ENCODE measurements around the gene FRMD8.

The FRMD8 gene

DNA sequence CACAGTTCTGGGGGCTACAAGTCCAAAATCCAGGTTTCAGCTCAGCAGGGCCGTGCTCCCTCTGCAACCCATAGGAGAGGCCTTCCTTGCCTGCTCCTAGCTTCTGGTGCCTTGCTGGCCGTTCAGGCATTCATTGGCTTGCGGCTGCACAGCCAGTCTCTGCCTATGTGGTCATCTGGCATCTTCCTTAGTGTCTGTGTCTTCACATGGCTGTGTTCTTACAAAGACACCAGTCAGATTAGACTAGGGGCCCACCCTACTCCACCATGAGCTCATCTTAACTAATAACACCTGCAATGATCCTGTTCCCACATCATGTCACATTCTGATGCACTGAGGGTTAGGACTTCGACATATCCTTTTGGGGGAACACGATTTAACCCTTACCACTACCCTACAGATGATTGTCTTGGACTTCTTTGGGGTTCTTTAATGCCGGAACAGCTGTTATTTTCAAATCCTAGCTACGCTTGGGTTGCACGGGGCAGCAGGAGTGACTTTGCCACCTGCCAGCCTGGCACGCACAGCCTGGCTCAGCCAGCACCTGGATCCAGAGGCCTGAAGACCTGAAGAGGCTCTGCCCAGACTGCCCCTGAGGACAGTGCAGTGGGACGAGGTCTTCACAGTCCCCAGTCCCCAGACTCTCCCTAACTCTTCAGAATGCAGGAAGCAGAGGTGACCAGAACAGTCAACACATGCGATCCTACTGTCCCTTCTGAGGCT lies 28.5 kb downstream of the FRMD8 start:
- DNase-seq (ENCODE audit: low read depth) = no peak

DNA sequence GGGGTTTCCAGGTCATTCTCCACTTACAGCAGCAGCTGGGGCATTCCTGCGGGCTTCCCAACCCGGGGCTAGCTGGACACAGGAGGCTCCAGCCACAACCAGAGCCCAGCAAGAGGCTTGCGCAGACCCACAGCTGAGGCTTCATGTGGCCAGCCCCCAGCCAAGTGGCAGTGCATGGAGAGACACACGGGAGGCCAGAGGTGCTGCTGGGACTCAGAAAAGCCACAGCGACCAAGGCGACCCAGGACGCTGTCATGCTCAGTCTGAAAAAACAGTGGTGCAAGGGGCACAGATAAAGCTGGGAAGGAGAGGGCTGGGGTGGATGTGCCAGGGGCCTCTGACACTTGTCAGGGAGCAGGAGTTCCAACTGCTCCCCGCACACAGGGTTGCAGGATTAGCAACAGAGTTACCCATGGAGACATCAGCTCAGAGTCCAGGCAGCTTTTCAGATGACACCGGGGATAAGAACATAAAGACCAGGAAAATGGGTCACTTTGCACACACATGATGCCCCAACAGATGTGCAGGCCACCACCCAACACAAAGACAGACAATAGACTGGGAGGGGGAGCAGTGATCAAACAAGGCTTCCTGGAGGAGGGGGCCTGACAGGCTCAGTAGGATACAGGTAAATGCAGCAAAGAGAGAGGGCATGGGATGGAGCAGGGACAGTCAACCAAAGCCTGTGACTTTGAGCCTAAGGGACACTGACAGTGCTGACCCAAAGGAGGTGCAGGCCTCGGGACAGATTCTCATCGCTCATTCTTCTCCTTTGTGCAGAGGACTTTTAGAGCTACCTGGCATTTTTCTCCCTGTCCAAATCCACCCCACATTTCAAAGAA lies 29.3 kb downstream of the FRMD8 start:
- no peak for DNase-seq (ENCODE audit: low read depth)

DNA sequence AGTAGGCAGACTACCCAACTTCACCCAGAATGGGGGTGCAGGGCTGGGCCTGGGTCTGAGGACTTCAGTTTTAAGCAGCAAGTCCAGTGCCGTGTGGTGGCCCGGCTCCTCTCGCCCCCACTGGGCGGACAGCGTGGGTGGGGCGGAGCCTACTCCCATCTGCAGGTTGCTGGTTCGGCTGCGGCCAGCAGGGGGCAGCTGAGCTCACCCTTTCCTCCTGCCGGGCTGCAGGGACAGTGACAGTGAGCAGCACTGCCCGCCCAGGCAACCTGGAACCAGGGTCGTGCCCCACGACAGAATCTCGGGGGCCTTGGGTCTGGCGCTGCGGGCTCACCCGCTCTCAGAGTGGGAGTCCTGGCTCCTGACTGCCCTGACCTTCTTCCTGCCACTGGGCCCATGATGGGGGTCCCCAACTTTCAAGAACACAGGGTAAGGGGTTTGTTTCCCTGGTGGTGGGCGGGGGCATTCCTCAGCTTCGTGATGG lies 29.9 kb downstream of the FRMD8 start:
- peak; percentile 84 for DNase-seq (ENCODE audit: low read depth)

DNA sequence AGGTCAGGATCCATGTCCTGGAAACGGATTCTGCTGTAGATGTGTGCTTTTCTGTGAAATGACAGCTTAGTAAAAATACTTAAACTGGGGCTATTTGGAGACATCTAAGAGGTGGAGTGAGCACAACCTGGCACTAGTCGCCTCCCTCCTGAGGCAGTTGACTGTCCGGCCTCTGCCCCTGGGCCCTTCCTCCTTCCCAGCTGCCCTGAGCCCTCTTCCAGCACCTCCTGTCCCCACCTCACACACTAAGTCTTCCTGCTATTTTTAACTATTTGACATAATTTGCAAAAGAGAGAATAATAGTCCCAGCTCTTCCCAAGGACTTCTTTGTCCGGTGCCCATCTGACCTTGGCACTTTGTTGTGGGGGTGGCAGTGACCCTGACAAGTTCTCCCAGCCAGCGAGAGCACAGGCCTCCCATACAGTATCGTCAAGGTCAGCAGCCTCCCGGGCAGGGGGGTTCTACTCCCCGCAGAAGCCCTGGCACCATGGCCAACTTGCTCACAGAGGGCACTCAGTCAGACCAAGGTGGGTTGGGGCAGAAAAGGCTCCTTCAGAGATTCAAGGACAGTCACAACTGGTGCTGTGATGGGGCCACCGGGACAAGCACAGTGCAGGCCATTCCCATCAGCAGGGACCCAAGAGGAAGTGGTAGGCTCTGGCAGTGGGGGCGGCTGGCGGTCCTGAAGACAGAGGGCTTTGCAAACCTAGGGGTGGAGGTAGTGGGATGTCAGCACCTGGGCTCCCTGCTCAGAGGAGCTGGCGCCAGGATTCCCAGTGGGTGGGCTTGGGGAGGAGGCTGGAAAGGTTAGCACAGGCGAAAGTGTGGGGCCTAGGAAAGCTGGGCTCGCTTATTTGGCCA lies 30.6 kb downstream of the FRMD8 start:
- no peak for DNase-seq (ENCODE audit: low read depth)

DNA sequence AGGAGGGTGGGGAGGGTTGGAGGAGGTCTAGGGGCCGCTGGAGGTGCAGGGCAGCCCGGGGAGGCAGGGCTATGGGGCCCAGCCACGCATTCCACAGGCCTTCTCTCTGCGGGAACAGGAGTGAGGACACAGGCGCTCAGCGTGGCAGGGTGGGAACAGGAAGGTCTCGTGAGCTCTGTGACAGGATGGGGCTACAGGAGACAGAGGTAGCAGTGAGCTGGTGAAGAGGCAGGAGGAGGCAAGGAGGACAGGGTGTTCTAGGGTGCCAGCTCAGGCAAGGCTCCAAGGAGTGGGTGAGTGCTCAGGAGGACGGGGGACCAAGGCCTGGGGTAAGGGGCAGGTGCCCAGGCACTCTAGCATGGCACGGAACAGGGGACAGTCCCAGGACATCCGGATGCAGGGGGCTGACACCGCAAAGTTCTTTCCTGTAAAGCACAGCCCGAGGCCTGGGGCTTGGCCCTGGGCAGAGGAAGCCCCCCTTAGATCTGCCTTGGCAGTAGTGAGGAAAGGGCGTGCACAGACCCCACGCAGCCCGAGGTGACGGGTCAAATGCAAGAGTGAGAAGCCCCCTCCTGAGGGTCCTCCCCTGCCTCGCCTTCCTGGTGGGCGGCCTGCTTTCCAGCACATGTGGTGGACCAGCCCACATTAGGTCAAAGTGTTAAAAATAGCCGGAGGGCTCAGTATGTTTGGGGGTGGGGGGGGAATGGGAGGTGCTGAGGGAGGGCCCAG lies 31.4 kb downstream of the FRMD8 start:
- DNase-seq (ENCODE audit: low read depth) = no peak

DNA sequence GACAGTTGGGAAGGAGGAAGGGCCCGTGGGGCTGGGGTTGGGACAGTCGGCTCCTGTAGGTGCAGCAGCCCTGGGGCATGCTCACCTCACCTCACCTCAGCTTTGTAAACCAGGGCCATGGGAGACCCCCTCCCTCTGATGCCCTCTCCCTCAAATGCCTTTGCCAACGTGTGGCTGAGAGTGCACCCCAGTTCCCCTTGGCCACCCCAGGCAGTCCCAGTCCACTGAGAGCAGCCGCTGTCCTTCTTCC lies 31.9 kb downstream of the FRMD8 start:
- DNase-seq (ENCODE audit: low read depth) = no peak

DNA sequence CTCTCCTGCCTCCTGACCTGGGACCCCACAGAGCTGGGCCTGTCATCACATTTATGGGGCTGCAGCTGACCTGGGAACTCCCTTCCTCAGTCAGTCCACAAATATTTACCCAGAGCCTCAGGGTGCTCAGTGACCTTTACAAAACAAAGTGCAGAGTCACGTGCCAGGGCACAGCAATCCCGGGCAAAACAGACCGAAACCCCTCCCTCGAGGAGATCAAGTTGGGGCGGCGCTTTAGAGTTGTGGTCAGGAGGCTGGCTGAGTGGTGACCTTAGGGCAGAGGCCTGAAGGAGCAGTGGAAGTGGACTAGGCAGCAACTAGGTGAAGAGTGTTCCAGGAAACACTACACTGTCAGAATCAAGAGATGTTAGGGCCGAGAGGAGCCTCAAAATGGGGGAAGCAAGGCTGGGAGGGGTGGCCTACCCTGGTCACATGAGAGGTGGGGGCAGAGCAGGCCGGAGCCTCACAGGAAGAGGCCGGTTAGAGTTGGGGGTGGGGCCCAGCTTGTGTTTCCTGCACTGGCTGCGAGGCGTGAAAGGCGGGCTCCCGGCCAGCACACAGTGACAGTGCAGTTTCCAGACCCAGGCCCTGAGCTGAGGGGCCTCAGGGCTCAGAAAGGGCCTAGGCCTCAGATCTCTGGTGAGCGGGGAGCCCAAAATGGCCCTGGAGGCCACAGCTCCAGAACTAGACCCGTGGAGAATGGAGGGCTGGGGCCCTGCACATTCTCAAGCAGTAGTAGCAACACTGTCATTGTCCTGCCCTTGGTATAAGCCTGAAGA lies 32.4 kb downstream of the FRMD8 start:
- DNase-seq (ENCODE audit: low read depth) = peak; percentile 99

DNA sequence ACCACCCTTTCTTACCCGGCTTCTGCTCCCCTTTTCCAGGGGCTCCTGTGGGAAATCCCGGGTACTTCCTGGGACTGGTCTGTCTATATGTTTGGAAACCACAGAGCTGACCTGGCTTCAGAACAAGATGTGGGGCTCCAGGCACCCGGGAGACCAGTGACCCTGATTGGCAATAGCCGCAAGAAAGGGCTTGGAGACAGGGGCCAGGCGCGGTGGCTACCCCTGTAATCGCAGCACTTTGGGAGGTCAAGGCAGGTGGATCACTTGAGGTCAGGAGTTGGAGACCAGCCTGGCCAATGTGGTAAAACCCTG lies 33.0 kb downstream of the FRMD8 start:
- no peak for DNase-seq (ENCODE audit: low read depth)

DNA sequence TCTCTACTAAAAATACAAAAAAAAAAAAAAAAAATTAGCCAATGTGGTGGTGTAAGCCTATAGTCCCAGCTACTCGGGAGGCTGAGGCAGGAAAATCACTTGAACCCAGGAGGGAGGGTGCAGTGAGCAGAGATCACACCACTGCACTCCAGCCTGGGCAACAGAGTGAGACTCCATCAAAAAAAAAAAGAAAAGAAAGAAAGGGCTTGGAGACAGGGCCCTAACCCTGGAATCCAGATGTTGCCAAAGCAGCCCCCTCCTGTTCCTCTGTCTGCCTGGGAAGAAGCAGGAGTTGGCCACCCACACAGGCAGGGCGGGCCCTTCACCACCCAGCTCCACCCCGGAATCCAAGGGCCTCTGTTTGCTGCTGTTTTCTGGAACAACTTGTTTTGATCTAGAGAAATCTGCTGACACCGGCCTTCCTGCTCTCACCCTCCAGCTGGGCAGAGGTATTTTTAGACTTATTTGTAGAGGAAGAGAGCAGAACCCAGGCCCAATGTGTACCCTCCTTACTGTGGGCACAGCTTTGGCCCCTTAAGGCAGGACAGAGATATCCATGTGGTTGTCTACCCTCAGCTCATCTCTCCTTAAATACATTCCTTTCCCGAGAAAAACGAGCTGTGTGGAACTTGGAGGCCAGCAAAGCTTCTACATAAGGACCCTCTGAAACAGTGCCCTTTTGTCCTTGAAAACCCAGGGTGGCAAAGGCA lies 33.5 kb downstream of the FRMD8 start:
- peak; percentile 86 for DNase-seq (ENCODE audit: low read depth)

DNA sequence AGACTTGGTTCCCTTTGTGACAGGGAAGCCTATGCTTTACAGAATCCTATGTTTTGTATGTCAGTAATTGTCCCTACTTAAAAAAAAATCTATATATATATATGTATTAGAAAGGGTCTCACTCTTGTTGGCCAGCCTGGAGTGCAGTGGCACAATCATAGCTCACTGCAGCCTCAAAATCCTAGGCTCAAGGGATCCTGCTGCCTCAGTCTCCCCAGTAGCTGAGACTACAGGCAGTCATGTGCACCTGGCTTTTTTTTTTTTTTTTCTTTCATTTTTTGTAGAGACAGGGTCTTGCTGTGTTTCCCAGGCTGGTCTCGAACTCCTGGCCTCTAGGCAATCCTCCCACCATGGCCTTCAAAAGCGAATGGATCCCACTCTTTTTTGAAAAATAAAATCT lies 34.1 kb downstream of the FRMD8 start:
- DNase-seq (ENCODE audit: low read depth) = no peak

DNA sequence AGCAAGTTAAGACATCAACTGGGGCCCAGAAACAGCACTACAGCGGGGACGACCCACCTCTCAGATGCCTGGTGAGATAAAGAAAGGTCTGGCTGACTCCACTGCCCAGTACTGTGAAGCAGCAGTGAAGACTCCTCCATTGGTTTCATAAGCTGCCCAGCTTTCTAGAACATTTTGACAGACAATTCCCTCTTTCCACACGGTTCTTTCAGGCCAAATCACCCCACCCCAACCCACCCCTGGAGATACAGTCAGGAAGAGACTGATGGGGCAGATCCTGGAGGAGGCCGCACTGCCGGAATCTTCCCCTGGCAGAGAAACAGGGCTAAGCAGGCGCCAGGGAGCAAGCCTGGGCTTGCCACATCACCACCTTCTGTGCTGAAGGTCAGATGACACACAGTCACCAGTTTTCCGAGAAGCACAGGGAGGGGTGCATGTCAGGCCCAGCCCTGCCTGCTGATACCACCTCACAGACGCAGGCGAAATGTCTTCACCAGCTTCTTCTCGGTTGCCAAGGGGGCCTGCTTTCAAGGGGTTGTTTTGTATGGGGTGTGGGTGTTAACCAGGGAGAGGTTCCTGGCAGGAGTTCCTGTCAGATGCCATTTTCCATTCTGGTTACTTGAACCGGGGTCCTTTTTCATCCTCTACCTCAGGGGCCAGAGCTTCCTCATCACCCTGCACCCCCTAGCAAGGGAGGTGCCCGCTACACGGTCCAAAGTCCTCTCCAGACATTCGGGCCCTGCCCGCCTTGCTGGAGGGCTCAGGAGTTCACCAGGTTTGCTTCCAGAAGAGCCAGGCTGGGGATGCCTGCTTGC lies 34.7 kb downstream of the FRMD8 start:
- DNase-seq (ENCODE audit: low read depth) = peak; percentile 97

DNA sequence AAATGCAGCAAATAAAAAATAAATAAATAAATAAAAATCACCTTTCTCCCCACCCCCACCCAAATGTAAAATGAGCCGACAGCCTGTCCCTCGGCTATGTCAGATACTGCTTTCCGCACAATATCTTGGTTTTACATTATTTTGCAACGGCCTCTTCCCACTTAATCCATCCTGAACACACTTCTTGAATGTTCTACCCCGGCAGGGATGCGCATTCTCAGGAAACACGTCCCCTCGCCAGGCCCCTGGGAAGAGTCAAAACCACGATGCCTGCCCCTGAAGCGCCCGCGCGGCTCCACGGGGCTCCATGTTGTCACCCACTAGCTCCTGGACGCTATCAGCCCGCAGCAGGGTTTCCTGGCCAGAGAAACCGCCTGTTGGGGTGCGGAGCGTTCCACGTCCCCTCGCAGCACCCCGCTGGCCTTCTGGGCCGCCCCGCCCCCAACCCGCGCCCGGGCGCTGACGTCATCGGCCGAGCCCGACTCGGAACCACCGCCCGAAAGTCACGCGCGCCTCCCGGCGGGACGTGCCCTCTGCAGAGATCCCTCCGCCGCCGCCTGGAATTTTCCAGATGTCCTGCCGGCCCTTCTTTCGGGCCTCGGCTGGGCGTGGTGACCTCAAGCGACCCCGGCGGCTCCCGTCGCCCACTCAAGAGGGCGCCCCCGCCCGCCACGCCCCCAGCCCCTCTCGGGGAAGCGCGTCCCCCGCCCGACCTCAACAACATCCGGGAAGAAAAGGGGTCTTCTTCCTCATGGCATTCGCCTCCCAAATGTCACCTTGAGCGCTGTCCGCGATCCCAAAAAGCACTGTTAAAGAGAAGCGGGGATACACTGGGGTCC lies 35.6 kb downstream of the FRMD8 start:
- DNase-seq (ENCODE audit: low read depth) = peak; percentile 99

DNA sequence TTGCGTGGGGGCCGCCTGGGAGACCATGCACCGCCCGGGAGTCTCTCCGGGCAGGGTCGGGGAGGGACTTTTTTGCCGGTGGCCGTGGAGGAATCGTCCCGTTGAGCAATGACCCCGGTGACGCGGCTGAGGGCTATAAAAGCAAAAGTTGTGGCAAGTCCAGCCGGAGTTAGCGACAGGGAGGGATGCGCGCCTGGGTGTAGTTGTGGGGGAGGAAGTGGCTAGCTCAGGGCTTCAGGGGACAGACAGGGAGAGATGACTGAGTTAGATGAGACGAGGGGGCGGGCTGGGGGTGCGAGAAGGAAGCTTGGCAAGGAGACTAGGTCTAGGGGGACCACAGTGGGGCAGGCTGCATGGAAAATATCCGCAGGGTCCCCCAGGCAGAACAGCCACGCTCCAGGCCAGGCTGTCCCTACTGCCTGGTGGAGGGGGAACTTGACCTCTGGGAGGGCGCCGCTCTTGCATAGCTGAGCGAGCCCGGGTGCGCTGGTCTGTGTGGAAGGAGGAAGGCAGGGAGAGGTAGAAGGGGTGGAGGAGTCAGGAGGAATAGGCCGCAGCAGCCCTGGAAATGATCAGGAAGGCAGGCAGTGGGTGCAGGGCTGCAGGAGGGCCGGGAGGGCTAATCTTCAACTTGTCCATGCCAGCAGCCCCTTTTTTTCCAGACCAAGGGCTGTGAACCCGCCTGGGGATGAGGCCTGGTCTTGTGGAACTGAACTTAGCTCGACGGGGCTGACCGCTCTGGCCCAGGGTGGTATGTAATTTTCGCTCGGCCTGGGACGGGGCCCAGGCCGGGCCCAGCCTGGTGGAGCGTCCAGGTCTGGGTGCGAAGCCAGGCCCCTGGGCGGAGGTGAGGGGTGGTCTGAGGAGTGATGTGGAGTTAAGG lies 36.4 kb downstream of the FRMD8 start, which contains the start of gene NEAT1:
NEAT1 (plus strand) TSS at position 166 of the 883 bp plus-strand sequence.
- DNase-seq (ENCODE audit: low read depth) = peak; percentile 91

DNA sequence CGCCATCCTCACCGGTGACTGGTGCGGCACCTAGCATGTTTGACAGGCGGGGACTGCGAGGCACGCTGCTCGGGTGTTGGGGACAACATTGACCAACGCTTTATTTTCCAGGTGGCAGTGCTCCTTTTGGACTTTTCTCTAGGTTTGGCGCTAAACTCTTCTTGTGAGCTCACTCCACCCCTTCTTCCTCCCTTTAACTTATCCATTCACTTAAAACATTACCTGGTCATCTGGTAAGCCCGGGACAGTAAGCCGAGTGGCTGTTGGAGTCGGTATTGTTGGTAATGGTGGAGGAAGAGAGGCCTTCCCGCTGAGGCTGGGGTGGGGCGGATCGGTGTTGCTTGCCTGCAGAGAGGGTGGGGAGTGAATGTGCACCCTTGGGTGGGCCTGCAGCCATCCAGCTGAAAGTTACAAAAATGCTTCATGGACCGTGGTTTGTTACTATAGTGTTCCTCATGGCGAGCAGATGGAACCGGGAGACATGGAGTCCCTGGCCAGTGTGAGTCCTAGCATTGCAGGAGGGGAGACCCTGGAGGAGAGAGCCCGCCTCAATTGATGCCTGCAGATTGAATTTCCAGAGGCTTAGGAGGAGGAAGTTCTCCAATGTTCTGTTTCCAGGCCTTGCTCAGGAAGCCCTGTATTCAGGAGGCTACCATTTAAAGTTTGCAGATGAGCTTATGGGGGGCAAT lies 37.2 kb downstream of the FRMD8 start:
- no peak for DNase-seq (ENCODE audit: low read depth)

DNA sequence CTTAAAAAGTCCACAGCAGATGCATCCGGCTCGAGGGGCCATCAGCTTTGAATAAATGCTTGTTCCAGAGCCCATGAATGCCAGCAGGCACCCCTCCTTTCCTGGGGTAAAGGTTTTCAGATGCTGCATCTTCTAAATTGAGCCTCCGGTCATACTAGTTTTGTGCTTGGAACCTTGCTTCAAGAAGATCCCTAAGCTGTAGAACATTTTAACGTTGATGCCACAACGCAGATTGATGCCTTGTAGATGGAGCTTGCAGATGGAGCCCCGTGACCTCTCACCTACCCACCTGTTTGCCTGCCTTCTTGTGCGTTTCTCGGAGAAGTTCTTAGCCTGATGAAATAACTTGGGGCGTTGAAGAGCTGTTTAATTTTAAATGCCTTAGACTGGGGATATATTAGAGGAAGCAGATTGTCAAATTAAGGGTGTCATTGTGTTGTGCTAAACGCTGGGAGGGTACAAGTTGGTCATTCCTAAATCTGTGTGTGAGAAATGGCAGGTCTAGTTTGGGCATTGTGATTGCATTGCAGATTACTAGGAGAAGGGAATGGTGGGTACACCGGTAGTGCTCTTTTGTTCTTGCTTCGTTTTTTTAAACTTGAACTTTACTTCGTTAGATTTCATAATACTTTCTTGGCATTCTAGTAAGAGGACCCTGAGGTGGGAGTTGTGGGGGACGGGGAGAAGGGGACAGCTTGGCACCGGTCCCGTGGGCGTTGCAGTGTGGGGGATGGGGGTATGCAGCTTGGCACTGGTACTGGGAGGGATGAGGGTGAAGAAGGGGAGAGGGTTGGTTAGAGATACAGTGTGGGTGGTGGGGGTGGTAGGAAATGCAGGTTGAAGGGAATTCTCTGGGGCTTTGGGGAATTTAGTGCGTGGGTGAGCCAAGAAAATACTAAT lies 38.0 kb downstream of the FRMD8 start:
- peak; percentile 64 for DNase-seq (ENCODE audit: low read depth)
